ENCODE data around the gene OCSTAMP.

OCSTAMP gene

GRCh38 chr20:46539113-46539512 is 11.3 kb downstream of the OCSTAMP start:
- Mint-ChIP-seq H3K4me1 (ENCODE audit: low read depth) (peaks cover 10% of the 10 kb centered on the region), H3K27ac (no peak overlapping the region), H3K9me3 (no peaks in the 10 kb centered on the region), H3K36me3 (ENCODE audit: low read depth) (no peaks in the 10 kb centered on the region), H3K27me3 (ENCODE audit: low read depth) (peaks cover 19% of the 10 kb centered on the region), H3K4me3 (no peak overlapping the region)

- peaks cover 28% of the 10 kb centered on the region for H3K27me3 Mint-ChIP-seq (ENCODE audit: low read depth)
- H3K9me3 Mint-ChIP-seq, result no peaks in the 10 kb centered on the region
- no peaks in the 10 kb centered on the region for H3K4me1 Mint-ChIP-seq (ENCODE audit: low read depth)
- no peaks in the 10 kb centered on the region for H3K36me3 Mint-ChIP-seq (ENCODE audit: low read depth)
- H3K4me3 Mint-ChIP-seq, result no peak overlapping the region
- no peak overlapping the region for H3K27ac Mint-ChIP-seq
Observed at GRCh38 chr20:46530640-46531039, 19.8 kb downstream of the OCSTAMP start.

- Mint-ChIP-seq H3K4me1 (ENCODE audit: low read depth) (peaks cover 2% of the 10 kb centered on the region), H3K9me3 (no peaks in the 10 kb centered on the region), H3K4me3 (no peak overlapping the region), H3K36me3 (ENCODE audit: low read depth) (no peaks in the 10 kb centered on the region), H3K27ac (no peak overlapping the region), H3K27me3 (ENCODE audit: low read depth) (peaks cover 18% of the 10 kb centered on the region)
Observed at GRCh38 chr20:46523696-46524328, 26.6 kb downstream of the OCSTAMP start.

GRCh38 chr20:46523108-46523507 is 27.3 kb downstream of the OCSTAMP start:
- Mint-ChIP-seq H3K9me3 (no peaks in the 10 kb centered on the region), H3K27ac (no peak overlapping the region), H3K27me3 (ENCODE audit: low read depth) (peaks cover 14% of the 10 kb centered on the region), H3K36me3 (ENCODE audit: low read depth) (no peaks in the 10 kb centered on the region), H3K4me3 (no peak overlapping the region), H3K4me1 (ENCODE audit: low read depth) (peaks cover 2% of the 10 kb centered on the region)

- no peaks in the 10 kb centered on the region for H3K36me3 Mint-ChIP-seq (ENCODE audit: low read depth)
- peaks cover 2% of the 10 kb centered on the region for H3K4me1 Mint-ChIP-seq (ENCODE audit: low read depth)
- no peak overlapping the region for H3K27ac Mint-ChIP-seq
- H3K4me3 Mint-ChIP-seq, result no peak overlapping the region
- no peaks in the 10 kb centered on the region for H3K9me3 Mint-ChIP-seq
- H3K27me3 Mint-ChIP-seq (ENCODE audit: low read depth), result peaks cover 5% of the 10 kb centered on the region
Observed at GRCh38 chr20:46520976-46521579, 29.4 kb downstream of the OCSTAMP start.

GRCh38 chr20:46520540-46520939 is 29.9 kb downstream of the OCSTAMP start:
- Mint-ChIP-seq H3K27ac (no peak overlapping the region), H3K4me3 (no peak overlapping the region), H3K9me3 (no peaks in the 10 kb centered on the region), H3K4me1 (ENCODE audit: low read depth) (peaks cover 2% of the 10 kb centered on the region), H3K36me3 (ENCODE audit: low read depth) (no peaks in the 10 kb centered on the region), H3K27me3 (ENCODE audit: low read depth) (peaks cover 5% of the 10 kb centered on the region)

- Mint-ChIP-seq H3K27ac (no peak overlapping the region), H3K4me1 (ENCODE audit: low read depth) (peaks cover 2% of the 10 kb centered on the region), H3K4me3 (no peak overlapping the region), H3K27me3 (ENCODE audit: low read depth) (peaks cover 5% of the 10 kb centered on the region), H3K9me3 (no peaks in the 10 kb centered on the region), H3K36me3 (ENCODE audit: low read depth) (no peaks in the 10 kb centered on the region)
Observed at GRCh38 chr20:46519471-46520068, 30.9 kb downstream of the OCSTAMP start.

GRCh38 chr20:46512943-46513844 is 37.3 kb downstream of the OCSTAMP start, which contains the start of gene ZNF334:
Gene ZNF334, minus strand, starts transcription at chr20:46513559. Its CDS starts 1,457 bp downstream, at chr20:46512102.
- Mint-ChIP-seq H3K27me3 (ENCODE audit: low read depth) (no peaks in the 10 kb centered on the region), H3K4me1 (ENCODE audit: low read depth) (peaks cover 13% of the 10 kb centered on the region), H3K4me3 (peak within 1 kb of the TSS; percentile 75), H3K9me3 (peaks cover 8% of the 10 kb centered on the region), H3K27ac (peak within 1 kb of the TSS; percentile 76), H3K36me3 (ENCODE audit: low read depth) (peaks cover 8% of the 10 kb centered on the region)

GRCh38 chr20:46509523-46509922 is 40.9 kb downstream of the OCSTAMP start:
- H3K27me3 Mint-ChIP-seq (ENCODE audit: low read depth), result no peaks in the 10 kb centered on the region
- H3K36me3 Mint-ChIP-seq (ENCODE audit: low read depth), result peaks cover 8% of the 10 kb centered on the region
- H3K9me3 Mint-ChIP-seq, result peaks cover 27% of the 10 kb centered on the region
- no peak overlapping the region for H3K4me3 Mint-ChIP-seq
- H3K27ac Mint-ChIP-seq, result no peak overlapping the region
- H3K4me1 Mint-ChIP-seq (ENCODE audit: low read depth), result peaks cover 14% of the 10 kb centered on the region

- no peak overlapping the region for H3K27ac Mint-ChIP-seq
- peaks cover 11% of the 10 kb centered on the region for H3K4me1 Mint-ChIP-seq (ENCODE audit: low read depth)
- no peak overlapping the region for H3K4me3 Mint-ChIP-seq
- no peaks in the 10 kb centered on the region for H3K27me3 Mint-ChIP-seq (ENCODE audit: low read depth)
- H3K9me3 Mint-ChIP-seq, result peaks cover 42% of the 10 kb centered on the region
- H3K36me3 Mint-ChIP-seq (ENCODE audit: low read depth), result peaks cover 14% of the 10 kb centered on the region
Observed at GRCh38 chr20:46507760-46508407, 42.6 kb downstream of the OCSTAMP start.

- H3K4me1 Mint-ChIP-seq (ENCODE audit: low read depth), result peaks cover 9% of the 10 kb centered on the region
Observed at GRCh38 chr20:46505506-46505905, 44.9 kb downstream of the OCSTAMP start.

GRCh38 chr20:46501961-46502360 is 48.5 kb downstream of the OCSTAMP start:
- Mint-ChIP-seq H3K4me3 (no peak overlapping the region), H3K36me3 (ENCODE audit: low read depth) (peaks cover 23% of the 10 kb centered on the region), H3K27me3 (ENCODE audit: low read depth) (no peaks in the 10 kb centered on the region), H3K27ac (no peak overlapping the region), H3K4me1 (ENCODE audit: low read depth) (no peaks in the 10 kb centered on the region), H3K9me3 (peaks cover 78% of the 10 kb centered on the region)

More at GRCh38 chr20:46505506-46505905, 44.9 kb downstream of the OCSTAMP start:
- Mint-ChIP-seq H3K4me3 (no peak overlapping the region), H3K36me3 (ENCODE audit: low read depth) (peaks cover 30% of the 10 kb centered on the region), H3K27me3 (ENCODE audit: low read depth) (no peaks in the 10 kb centered on the region), H3K27ac (no peak overlapping the region), H3K9me3 (peaks cover 64% of the 10 kb centered on the region)

- H3K27ac Mint-ChIP-seq, result no peak overlapping the region
- H3K9me3 Mint-ChIP-seq, result peaks cover 81% of the 10 kb centered on the region
- H3K36me3 Mint-ChIP-seq (ENCODE audit: low read depth), result peaks cover 23% of the 10 kb centered on the region
- no peak overlapping the region for H3K4me3 Mint-ChIP-seq
- no peaks in the 10 kb centered on the region for H3K4me1 Mint-ChIP-seq (ENCODE audit: low read depth)
- no peaks in the 10 kb centered on the region for H3K27me3 Mint-ChIP-seq (ENCODE audit: low read depth)
Observed at GRCh38 chr20:46501337-46501942, 49.0 kb downstream of the OCSTAMP start.

- no peaks in the 10 kb centered on the region for H3K4me1 Mint-ChIP-seq (ENCODE audit: low read depth)
- H3K27ac Mint-ChIP-seq, result no peak overlapping the region
- no peak overlapping the region for H3K4me3 Mint-ChIP-seq
- peaks cover 18% of the 10 kb centered on the region for H3K27me3 Mint-ChIP-seq (ENCODE audit: low read depth)
- peaks cover 35% of the 10 kb centered on the region for H3K9me3 Mint-ChIP-seq
- H3K36me3 Mint-ChIP-seq (ENCODE audit: low read depth), result no peaks in the 10 kb centered on the region
Observed at GRCh38 chr20:46494077-46494476, 56.4 kb downstream of the OCSTAMP start.
